Osteoblast (primary cell): ENCODE measurements around the gene CD93. TPM values are rescaled to one million over a fixed set of nuclear protein-coding genes. Genes with fewer than 3 reads are reported as not detected.

ENCODE experiments used
- DNase-seq: peaks from one replicate; pipeline ENCODE4 v3.0.0; 2011; ENCODE audit warnings: low spot score, mixed read lengths; ENCODE audit not compliant: insufficient read length; ENCODE audit errors: missing footprints
- H2AFZ ChIP-seq: 2 replicates; pipeline ENCODE4 v1.6.0; 2011; ENCODE audit warnings: mild to moderate bottlenecking, low read length
- H3K27ac ChIP-seq: 2 replicates; pipeline ENCODE4 v1.5.1; 2011; ENCODE audit warnings: mild to moderate bottlenecking, low read depth, low read length, moderate library complexity
- H3K27me3 ChIP-seq: 2 replicates; pipeline ENCODE4 v1.6.0; 2012; ENCODE audit warnings: mild to moderate bottlenecking, control low read depth, inconsistent platforms, low read length, moderate library complexity; ENCODE audit not compliant: insufficient read depth
- H3K36me3 ChIP-seq: 2 replicates; pipeline ENCODE4 v1.5.1; 2011; ENCODE audit warnings: mild to moderate bottlenecking, low read length, control low read depth, moderate library complexity; ENCODE audit not compliant: insufficient read depth
- H3K4me1 ChIP-seq: 2 replicates; pipeline ENCODE4 v1.5.1; 2011; ENCODE audit warnings: mild to moderate bottlenecking, low read length, control low read depth, moderate library complexity; ENCODE audit not compliant: insufficient read depth
- H3K4me2 ChIP-seq: 2 replicates; pipeline ENCODE4 v1.6.0; 2011; ENCODE audit warnings: mild to moderate bottlenecking, low read length; ENCODE audit not compliant: insufficient read depth
- H3K4me3 ChIP-seq: fragments of 200-600 bp; sonication (generic); 3 replicates; pipeline ENCODE4 v1.5.1; 2012; ENCODE audit warnings: mild to moderate bottlenecking, low read length, inconsistent platforms; ENCODE audit not compliant: insufficient read depth
- H3K79me2 ChIP-seq: 2 replicates; pipeline ENCODE4 v1.6.0; 2012; ENCODE audit warnings: mild to moderate bottlenecking, low read length, control low read depth, inconsistent platforms; ENCODE audit not compliant: insufficient read depth
- H3K9me3 ChIP-seq: 2 replicates; pipeline ENCODE4 v1.5.1; 2011; ENCODE audit warnings: low read depth, low read length, control low read depth
- H4K20me1 ChIP-seq: 2 replicates; pipeline ENCODE4 v1.6.0; 2012; ENCODE audit warnings: mild to moderate bottlenecking, low read length, control low read depth; ENCODE audit not compliant: insufficient read depth
- CTCF ChIP-seq: IDR thresholded peaks from 2 replicates; pipeline ENCODE4 v1.5.1; 2011; ENCODE audit warnings: mild to moderate bottlenecking, low read depth, low read length, moderate library complexity; ENCODE audit errors: extremely low read depth
- total RNA-seq: library from RNA; depleted of rRNA; stranded (reverse); fragments of >200 nt; gene quantifications from 2 replicates; pipeline ENCODE4 v1.2.3, GENCODE V29; 2012

The CD93 gene
- total RNA-seq, 1 donor: not detected

- no peak for DNase-seq
These were observed 7.6 kb downstream of the CD93 start for GRCh38 chr20:23078351-23079015.

GRCh38 chr20:23077277-23077676 lies 8.8 kb downstream of the CD93 start:
- TF ChIP-seq CTCF: no peak
- Histone ChIP-seq H4K20me1 (no peaks in the 10 kb centered on the region), H3K4me3 (no peak overlapping the region), H3K79me2 (no peaks in the 10 kb centered on the region), H3K27me3 (peaks cover 17% of the 10 kb centered on the region), H3K4me1 (no peaks in the 10 kb centered on the region), H2AFZ (no peak overlapping the region), H3K27ac (no peak overlapping the region), H3K4me2 (no peak overlapping the region), H3K36me3 (no peaks in the 10 kb centered on the region), H3K9me3 (no peaks in the 10 kb centered on the region)
- DNase-seq: no peak

More at GRCh38 chr20:23078351-23079015, 7.6 kb downstream of the CD93 start:
- H3K4me1 ChIP-seq: no peaks in the 10 kb centered on the region
- no peaks in the 10 kb centered on the region for H4K20me1 ChIP-seq
- H3K4me3 ChIP-seq: no peak overlapping the region
- H3K79me2 ChIP-seq: no peaks in the 10 kb centered on the region
- H3K27ac ChIP-seq: no peak overlapping the region
- no peaks in the 10 kb centered on the region for H3K36me3 ChIP-seq
- no peak overlapping the region for H2AFZ ChIP-seq
- no peak overlapping the region for H3K4me2 ChIP-seq
- TF ChIP-seq CTCF: no peak
- no peaks in the 10 kb centered on the region for H3K9me3 ChIP-seq
- H3K27me3 ChIP-seq: peaks cover 17% of the 10 kb centered on the region

- Histone ChIP-seq H3K4me2 (no peak overlapping the region), H3K27me3 (peaks cover 4% of the 10 kb centered on the region), H3K27ac (no peak overlapping the region), H3K9me3 (no peaks in the 10 kb centered on the region), H3K36me3 (no peaks in the 10 kb centered on the region), H3K4me1 (no peaks in the 10 kb centered on the region), H3K79me2 (no peaks in the 10 kb centered on the region), H2AFZ (no peak overlapping the region), H3K4me3 (no peak overlapping the region), H4K20me1 (no peaks in the 10 kb centered on the region)
- no peak for DNase-seq
- TF ChIP-seq CTCF: no peak
These were observed 12.1 kb downstream of the CD93 start for GRCh38 chr20:23074052-23074451.

GRCh38 chr20:23072892-23073586 lies 13.1 kb downstream of the CD93 start:
- no peak for TF ChIP-seq CTCF
- no peak overlapping the region for H3K4me3 ChIP-seq
- no peaks in the 10 kb centered on the region for H3K4me1 ChIP-seq
- H3K27me3 ChIP-seq: no peaks in the 10 kb centered on the region
- no peaks in the 10 kb centered on the region for H3K9me3 ChIP-seq
- no peak overlapping the region for H3K27ac ChIP-seq
- no peaks in the 10 kb centered on the region for H3K36me3 ChIP-seq
- no peak overlapping the region for H3K4me2 ChIP-seq
- no peaks in the 10 kb centered on the region for H3K79me2 ChIP-seq
- H4K20me1 ChIP-seq: no peaks in the 10 kb centered on the region
- no peak overlapping the region for H2AFZ ChIP-seq
- DNase-seq: no peak
